ENCODE measurements around the gene ZNF660. TPM values are rescaled to one million over a fixed set of nuclear protein-coding genes. Genes with fewer than 3 reads are reported as not detected.

ZNF660 gene
- total RNA-seq, 1 donor from 2014 or later = 1.8 TPM

- intact Hi-C loops (cut with DNase I) = loop anchor here (1.0 to 10.0 kb wide), 4 partner anchors 23 to 240 kb away; partner anchors contain the start of genes TMEM42, ZNF35 and ZNF502
- DNase-seq (ENCODE audit: low spot score) = peak; percentile 92
Measured at GRCh38 chr3:44624749-44625480, 40.2 kb downstream of the ZNF660 start, which contains the start of gene ZNF197. TSS of gene ZNF197 (plus strand) at chr3:44625036. CDS start at chr3:44629155, 4,119 bp downstream.

GRCh38 chr3:44628716-44629115 lies 44.0 kb downstream of the ZNF660 start:
- intact Hi-C loops (cut with DNase I) = loop anchor here (5.0 to 10.0 kb wide), 2 partner anchors 84 to 236 kb away; partner anchors contain the start of genes TMEM42 and ZNF502
- no peak for DNase-seq (ENCODE audit: low spot score)

GRCh38 chr3:44632193-44632592 lies 47.4 kb downstream of the ZNF660 start:
- no peak for DNase-seq (ENCODE audit: low spot score)
- intact Hi-C loops (cut with DNase I) = no loop called here

GRCh38 chr3:44642337-44642736 lies 57.6 kb downstream of the ZNF660 start:
- no peak for DNase-seq (ENCODE audit: low spot score)
- intact Hi-C loops (cut with DNase I) = no loop called here

- DNase-seq (ENCODE audit: low spot score) = no peak
- intact Hi-C loops (cut with DNase I) = no loop called here
Measured at GRCh38 chr3:44643024-44643423, 58.3 kb downstream of the ZNF660 start.

- intact Hi-C loops (cut with DNase I) = loop anchor here (1.0 kb wide), 1 partner anchor 22 kb away; the partner anchor contains the start of gene ZNF197
- DNase-seq (ENCODE audit: low spot score) = no peak
Measured at GRCh38 chr3:44647771-44648170, 63.0 kb downstream of the ZNF660 start.

GRCh38 chr3:44648564-44649229 lies 63.9 kb downstream of the ZNF660 start, which contains the start of gene ZNF35:
TSS of gene ZNF35 (plus strand) at chr3:44648732. CDS start at chr3:44651068, 2,336 bp downstream.
- DNase-seq (ENCODE audit: low spot score) = peak; percentile 89
- intact Hi-C loops (cut with DNase I) = loop anchor here (1.0 kb wide), 1 partner anchor 23 kb away; the partner anchor contains the start of gene ZNF197

Other genes with a start within 250 kb of the ZNF660 start
- gene TCAIM, start 246.2 kb upstream of the ZNF660 start, total RNA-seq = 36.5 TPM
- 16.7 TPM for gene ZNF445, start 107.3 kb upstream of the ZNF660 start, total RNA-seq
- 2.3 TPM for gene ZKSCAN7, start 29.8 kb upstream of the ZNF660 start, total RNA-seq
- 13.6 TPM for gene ZNF197, start 40.1 kb downstream of the ZNF660 start, total RNA-seq
- gene ZNF35, start 63.8 kb downstream of the ZNF660 start, total RNA-seq = 6.6 TPM
- 3.9 TPM for gene ZNF502, start 127.7 kb downstream of the ZNF660 start, total RNA-seq
- 4.4 TPM for gene ZNF501, start 144.7 kb downstream of the ZNF660 start, total RNA-seq
- 24.0 TPM for gene KIAA1143, start 176.7 kb downstream of the ZNF660 start, total RNA-seq
- gene KIF15, start 176.8 kb downstream of the ZNF660 start, total RNA-seq = 0.30 TPM